GM10847 (cell line): Measurements from ENCODE around the gene ZNF438.

Experiments used
- POLR2A ChIP-seq: IDR thresholded peaks from 2 replicates; pipeline ENCODE4 v1.6.1; 2011; ENCODE audit not compliant: insufficient read length; ENCODE audit errors: extremely low read depth

The ZNF438 gene

GRCh38 chr10:30840395-30841050 is 191.1 kb downstream of the ZNF438 start:
- TF ChIP-seq POLR2A, result no peak

GRCh38 chr10:30839652-30840051 is 192.0 kb downstream of the ZNF438 start:
- TF ChIP-seq POLR2A, result no peak

GRCh38 chr10:30836406-30836805 is 195.3 kb downstream of the ZNF438 start:
- no peak for TF ChIP-seq POLR2A

GRCh38 chr10:30835146-30835545 is 196.5 kb downstream of the ZNF438 start:
- no peak for TF ChIP-seq POLR2A

GRCh38 chr10:30834651-30835050 is 197.0 kb downstream of the ZNF438 start:
- TF ChIP-seq POLR2A, result no peak

GRCh38 chr10:30834153-30834552 is 197.5 kb downstream of the ZNF438 start:
- no peak for TF ChIP-seq POLR2A

GRCh38 chr10:30833628-30833970 is 198.1 kb downstream of the ZNF438 start:
- TF ChIP-seq POLR2A, result no peak

- no peak for TF ChIP-seq POLR2A
These were observed 198.7 kb downstream of the ZNF438 start for GRCh38 chr10:30832749-30833627.

- no peak for TF ChIP-seq POLR2A
These were observed 199.5 kb downstream of the ZNF438 start for GRCh38 chr10:30832001-30832748.

- no peak for TF ChIP-seq POLR2A
These were observed 200.2 kb downstream of the ZNF438 start for GRCh38 chr10:30831426-30831825.

- no peak for TF ChIP-seq POLR2A
These were observed 201.1 kb downstream of the ZNF438 start for GRCh38 chr10:30830315-30831230.

- TF ChIP-seq POLR2A, result no peak
These were observed 201.8 kb downstream of the ZNF438 start for GRCh38 chr10:30829901-30830300.

- no peak for TF ChIP-seq POLR2A
These were observed 203.0 kb downstream of the ZNF438 start for GRCh38 chr10:30828680-30829079.

- TF ChIP-seq POLR2A, result no peak
These were observed 203.5 kb downstream of the ZNF438 start for GRCh38 chr10:30828164-30828563.
